ENCODE data around the gene IL21R.

DNA sequence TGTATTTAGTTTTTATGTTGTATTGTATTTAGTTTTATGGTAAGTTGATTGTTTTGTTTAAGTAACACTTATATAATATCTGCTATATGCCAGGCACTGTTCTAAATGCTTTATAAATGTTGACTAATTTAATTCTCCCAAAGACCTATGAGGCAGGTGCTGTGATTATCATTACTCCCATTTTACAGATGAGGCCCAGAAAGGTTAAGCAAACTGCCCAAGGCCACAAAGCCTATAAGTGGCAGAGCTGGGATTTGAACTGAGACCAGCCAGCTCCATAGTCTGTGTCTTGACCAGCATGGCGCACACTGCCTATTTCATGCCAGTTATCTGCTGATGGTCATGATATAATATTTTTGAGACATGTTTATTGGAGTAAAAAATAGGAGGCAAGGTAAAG lies 24.0 kb downstream of the IL21R start:
- TF ChIP-seq, protein P1, sequence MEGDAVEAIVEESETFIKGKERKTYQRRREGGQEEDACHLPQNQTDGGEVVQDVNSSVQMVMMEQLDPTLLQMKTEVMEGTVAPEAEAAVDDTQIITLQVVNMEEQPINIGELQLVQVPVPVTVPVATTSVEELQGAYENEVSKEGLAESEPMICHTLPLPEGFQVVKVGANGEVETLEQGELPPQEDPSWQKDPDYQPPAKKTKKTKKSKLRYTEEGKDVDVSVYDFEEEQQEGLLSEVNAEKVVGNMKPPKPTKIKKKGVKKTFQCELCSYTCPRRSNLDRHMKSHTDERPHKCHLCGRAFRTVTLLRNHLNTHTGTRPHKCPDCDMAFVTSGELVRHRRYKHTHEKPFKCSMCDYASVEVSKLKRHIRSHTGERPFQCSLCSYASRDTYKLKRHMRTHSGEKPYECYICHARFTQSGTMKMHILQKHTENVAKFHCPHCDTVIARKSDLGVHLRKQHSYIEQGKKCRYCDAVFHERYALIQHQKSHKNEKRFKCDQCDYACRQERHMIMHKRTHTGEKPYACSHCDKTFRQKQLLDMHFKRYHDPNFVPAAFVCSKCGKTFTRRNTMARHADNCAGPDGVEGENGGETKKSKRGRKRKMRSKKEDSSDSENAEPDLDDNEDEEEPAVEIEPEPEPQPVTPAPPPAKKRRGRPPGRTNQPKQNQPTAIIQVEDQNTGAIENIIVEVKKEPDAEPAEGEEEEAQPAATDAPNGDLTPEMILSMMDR (IDR thresholded peaks at IDR 0.05): no peak
- TF ChIP-seq POLR2AphosphoS5 (IDR thresholded peaks at IDR 0.05; ENCODE audit: insufficient read depth in 1 of 2, low read depth in 1 of 2): no peak

Data from vagina (tissue), 2 donors.